LNCaP clone FGC (cell line): ENCODE data around the gene HTR2C.

Source experiments
- DNase-seq: peaks from one replicate; pipeline ENCODE4 v3.0.0-alpha.2; 2011; ENCODE audit warnings: low read depth
- H3K4me3 ChIP-seq: 2 replicates; pipeline ENCODE4 v1.5.1; 2011; ENCODE audit warnings: mild to moderate bottlenecking, low read depth, low read length, control low read depth
- CTCF ChIP-seq: IDR thresholded peaks from 2 replicates; pipeline ENCODE4 v1.5.1; 2012; ENCODE audit warnings: mild to moderate bottlenecking; ENCODE audit not compliant: control insufficient read depth, insufficient read depth; ENCODE audit errors: extremely low read depth

Gene HTR2C

GRCh38 chrX:114797494-114797893, 213.6 kb downstream of the HTR2C start:
- peak; percentile 63 for DNase-seq
- no peak for TF ChIP-seq CTCF
- no peak overlapping the region for H3K4me3 ChIP-seq

- no peak for DNase-seq
- no peak for TF ChIP-seq CTCF
- no peak overlapping the region for H3K4me3 ChIP-seq
These were observed 215.0 kb downstream of the HTR2C start for GRCh38 chrX:114798907-114799306.

- H3K4me3 ChIP-seq: no peak overlapping the region
- no peak for DNase-seq
- no peak for TF ChIP-seq CTCF
These were observed 216.8 kb downstream of the HTR2C start for GRCh38 chrX:114800719-114801118.

DNA sequence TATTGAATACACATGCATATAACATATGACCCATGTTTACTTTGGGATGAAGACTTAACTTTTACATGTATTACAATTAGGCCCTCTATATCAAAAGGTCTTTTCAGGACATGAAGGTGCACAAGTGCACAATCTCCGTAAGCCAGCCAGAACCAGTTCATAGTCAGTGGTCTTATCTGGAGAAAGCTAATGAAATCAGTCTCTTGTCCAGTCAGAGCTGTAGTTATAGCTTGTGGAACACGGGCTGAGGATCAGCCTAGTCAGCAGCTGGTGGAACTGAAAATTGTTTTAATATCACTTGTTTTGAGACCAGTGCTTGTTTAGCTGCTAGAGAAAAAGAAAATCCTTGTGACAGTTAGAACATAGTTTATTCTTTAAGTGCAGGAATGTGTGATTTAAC, 235.6 kb downstream of the HTR2C start:
- no peak for DNase-seq
- H3K4me3 ChIP-seq: no peak overlapping the region
- no peak for TF ChIP-seq CTCF

- TF ChIP-seq CTCF: no peak
- H3K4me3 ChIP-seq: no peak overlapping the region
- no peak for DNase-seq
These were observed 257.2 kb downstream of the HTR2C start for GRCh38 chrX:114841051-114841450.

DNA sequence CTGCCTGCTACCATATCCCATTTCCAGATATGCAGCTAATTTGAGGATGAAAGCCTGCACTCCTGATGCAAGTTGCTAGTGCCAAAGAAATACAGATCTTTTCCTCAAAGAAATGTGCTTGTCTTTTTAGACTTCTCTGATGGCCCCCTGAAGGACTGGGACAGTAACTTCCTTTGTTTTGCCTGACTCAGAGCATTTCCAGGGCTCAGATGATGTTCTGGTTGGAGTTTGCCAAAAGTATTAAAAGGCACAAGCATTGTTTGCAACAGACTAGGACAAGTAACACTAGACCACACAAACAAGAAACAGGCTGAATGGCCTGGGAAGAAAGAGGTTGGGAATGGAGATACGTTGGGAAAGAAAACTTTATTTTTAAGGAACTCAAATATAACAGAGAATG, 258.3 kb downstream of the HTR2C start:
- no peak for TF ChIP-seq CTCF
- no peak for DNase-seq
- H3K4me3 ChIP-seq: no peak overlapping the region

DNA sequence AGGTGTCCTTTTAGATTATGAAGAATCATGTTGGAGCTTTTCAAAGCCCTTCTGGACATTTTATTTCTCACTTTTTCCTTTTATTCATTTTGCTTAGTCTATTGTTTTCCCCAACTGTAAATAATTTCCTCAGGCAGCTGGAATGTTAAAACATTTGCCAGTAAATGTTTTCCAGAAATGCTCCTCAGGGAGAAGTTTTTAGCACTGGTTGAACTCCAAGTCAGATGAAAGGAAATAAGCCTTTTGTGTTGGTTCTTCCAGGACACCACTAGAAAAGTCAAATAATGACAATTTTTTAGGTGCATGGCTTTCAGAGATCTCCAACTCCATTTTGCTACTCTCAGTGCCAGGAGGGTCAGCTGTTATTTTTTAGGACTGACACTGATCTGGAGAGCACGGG, 305.6 kb downstream of the HTR2C start:
- no peak for TF ChIP-seq CTCF
- H3K4me3 ChIP-seq: no peak overlapping the region
- DNase-seq: no peak
